ENCODE data around the gene DYNLT5. TPM values are rescaled to one million over a fixed set of nuclear protein-coding genes. Genes with fewer than 3 reads are reported as not detected.
"Not testable (repeated sequence)": the region's sequence is repeated elsewhere in the genome, so short reads cannot be mapped to it uniquely, and the experiment has no call there.

Gene DYNLT5
- total and polyA plus RNA-seq, 5 donors, result 0.65 to 1.5 (median 1.1) TPM

DNA sequence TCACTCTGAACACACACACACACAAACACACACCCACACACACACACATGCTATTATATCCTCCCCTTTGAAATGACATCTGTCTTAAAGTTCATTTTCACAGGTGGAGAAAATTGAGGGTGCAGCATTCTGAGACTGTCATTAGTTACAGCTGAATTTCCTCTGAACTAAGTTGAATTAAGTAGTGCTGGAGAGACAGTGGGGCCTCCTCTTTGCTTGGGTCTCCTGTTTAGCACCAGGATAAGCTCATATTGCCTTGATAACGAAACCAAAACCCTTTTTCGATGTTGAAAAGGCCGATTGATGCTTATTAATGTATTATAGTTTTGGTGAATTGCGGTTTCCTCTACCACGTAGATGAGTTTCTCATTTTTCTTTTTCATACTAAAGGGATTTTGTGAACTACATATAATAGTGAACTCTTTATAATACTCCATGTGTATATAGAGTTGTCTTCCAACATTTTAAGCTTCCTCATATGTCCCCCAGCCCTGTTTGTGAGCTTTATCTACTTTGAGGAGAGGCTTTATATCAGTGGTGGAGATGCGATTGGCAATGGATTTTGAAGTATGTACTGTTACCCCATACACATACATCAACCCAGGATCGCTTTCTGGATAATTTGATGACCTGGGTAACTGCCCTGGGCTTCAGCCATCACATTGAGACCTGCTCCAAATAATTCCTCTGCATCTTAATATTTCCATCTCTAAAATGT lies 17.4 kb downstream of the DYNLT5 start:
- ATAC-seq, result no peak
- DNase-seq, result no peak
- H3K9me3 ChIP-seq (ENCODE audit: control insufficient read depth, low read length), result no peaks in the 10 kb centered on the region
- no peaks in the 10 kb centered on the region for H3K27me3 ChIP-seq (ENCODE audit: control insufficient read depth, insufficient read depth)
- no peaks in the 10 kb centered on the region for H3K4me1 ChIP-seq (ENCODE audit: control insufficient read depth, insufficient read depth, low read length)
- H3K4me3 ChIP-seq (ENCODE audit: low read length), result no peak overlapping the region
- H3K27ac ChIP-seq (ENCODE audit: low read length), result no peak overlapping the region
- intact Hi-C loops (cut with DNase I), result loop anchor here in 3 of 4 donors (10.0 kb wide), 2 partner anchors 375 to 385 kb away; no protein-coding TSS in a partner anchor
- 83% methylated on average over 7 of the region's 7 CpGs for WGBS

DNA sequence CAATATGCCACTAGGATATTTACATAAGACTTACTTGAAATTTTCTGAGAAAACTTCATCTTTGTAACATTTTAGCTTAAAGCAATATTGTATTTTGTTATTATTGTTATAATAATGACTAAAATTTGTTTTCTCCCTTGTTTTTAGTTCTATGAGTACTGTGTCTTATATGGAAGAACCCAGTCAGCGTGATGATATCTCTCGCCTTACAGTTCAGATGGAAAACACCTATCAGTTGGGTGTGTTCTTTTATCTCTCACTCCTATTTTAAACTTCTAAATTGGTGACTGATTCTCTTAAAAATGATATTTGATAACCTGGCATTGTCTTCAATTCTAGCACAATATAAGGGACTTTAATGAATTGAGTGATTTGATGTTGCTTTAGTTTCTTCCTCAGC lies 18.0 kb downstream of the DYNLT5 start:
- 100% methylated on average over 2 of the region's 2 CpGs for WGBS
- Histone ChIP-seq H3K4me3 (ENCODE audit: low read length) (no peak overlapping the region), H3K27ac (ENCODE audit: low read length) (no peak overlapping the region), H3K9me3 (ENCODE audit: control insufficient read depth, low read length) (no peaks in the 10 kb centered on the region), H3K4me1 (ENCODE audit: control insufficient read depth, insufficient read depth, low read length) (no peaks in the 10 kb centered on the region), H3K27me3 (ENCODE audit: control insufficient read depth, insufficient read depth) (no peaks in the 10 kb centered on the region)
- intact Hi-C loops (cut with DNase I), result no loop called here
- ATAC-seq (no peak), DNase-seq (no peak)

DNA sequence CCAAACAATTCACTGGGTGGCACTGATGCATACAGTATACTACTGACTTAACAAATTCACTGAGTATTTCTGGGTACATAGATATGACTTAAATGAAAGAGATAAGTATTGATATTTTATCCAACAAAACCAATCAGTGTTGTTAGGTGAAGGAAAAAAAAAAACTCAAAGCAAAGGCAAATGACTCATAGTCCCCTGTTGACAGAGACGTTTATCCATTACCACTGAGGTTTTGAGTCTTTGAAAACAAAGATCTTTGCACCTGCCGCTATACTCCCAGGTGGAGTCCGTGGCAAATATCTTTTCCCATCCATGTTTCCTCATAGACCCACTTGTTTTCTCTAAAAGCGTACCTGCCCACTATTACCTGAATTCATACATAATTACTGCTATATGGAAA lies 18.4 kb downstream of the DYNLT5 start:
- Histone ChIP-seq H3K27me3 (ENCODE audit: control insufficient read depth, insufficient read depth) (no peaks in the 10 kb centered on the region), H3K9me3 (ENCODE audit: control insufficient read depth, low read length) (no peaks in the 10 kb centered on the region), H3K4me1 (ENCODE audit: control insufficient read depth, insufficient read depth, low read length) (no peaks in the 10 kb centered on the region), H3K27ac (ENCODE audit: low read length) (no peak overlapping the region), H3K4me3 (ENCODE audit: low read length) (no peak overlapping the region)
- intact Hi-C loops (cut with DNase I), result no loop called here
- no peak for DNase-seq
- 90% methylated on average over 4 of the region's 4 CpGs for WGBS
- ATAC-seq, result no peak

DNA sequence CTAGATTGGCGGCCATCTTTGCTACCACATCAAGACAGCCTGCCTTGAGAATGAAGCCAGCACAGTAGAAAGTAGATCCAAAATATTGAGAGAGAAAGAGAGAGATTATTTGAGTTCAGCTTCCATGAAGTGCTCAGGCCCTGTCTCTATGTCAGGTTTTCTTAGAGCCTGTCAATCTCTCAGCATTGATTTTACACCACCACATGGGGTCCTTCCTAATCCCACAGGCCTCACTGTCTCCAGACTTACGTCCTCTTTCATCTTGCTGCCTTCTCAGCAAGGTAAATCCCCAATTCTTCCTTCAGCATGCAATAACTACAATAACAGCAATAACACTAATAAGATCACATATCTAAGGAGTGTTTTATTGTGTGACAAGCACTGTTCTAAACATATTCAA lies 21.0 kb downstream of the DYNLT5 start:
- Histone ChIP-seq H3K9me3 (ENCODE audit: control insufficient read depth, low read length) (no peaks in the 10 kb centered on the region), H3K4me1 (ENCODE audit: control insufficient read depth, insufficient read depth, low read length) (no peaks in the 10 kb centered on the region), H3K27me3 (ENCODE audit: control insufficient read depth, insufficient read depth) (no peaks in the 10 kb centered on the region), H3K4me3 (ENCODE audit: low read length) (no peak overlapping the region), H3K27ac (ENCODE audit: low read length) (no peak overlapping the region)
- WGBS, result 95% methylated on average over 2 of the region's 2 CpGs
- ATAC-seq (no peak), DNase-seq (no peak)
- intact Hi-C loops (cut with DNase I), result no loop called here

GRCh38 chr1:66774438-66774837 lies 22.2 kb downstream of the DYNLT5 start:
- DNase-seq (no peak), ATAC-seq (no peak)
- 63% methylated on average over 2 of the region's 2 CpGs for WGBS
- intact Hi-C loops (cut with DNase I), result no loop called here
- Histone ChIP-seq H3K4me3 (ENCODE audit: low read length) (no peak overlapping the region), H3K27ac (ENCODE audit: low read length) (no peak overlapping the region), H3K9me3 (ENCODE audit: control insufficient read depth, low read length) (no peaks in the 10 kb centered on the region), H3K4me1 (ENCODE audit: control insufficient read depth, insufficient read depth, low read length) (no peaks in the 10 kb centered on the region), H3K27me3 (ENCODE audit: control insufficient read depth, insufficient read depth) (no peaks in the 10 kb centered on the region)

- 91% methylated on average over 3 of the region's 3 CpGs for WGBS
- DNase-seq (no peak), ATAC-seq (no peak)
- intact Hi-C loops (cut with DNase I), result no loop called here
- H3K4me1 ChIP-seq (ENCODE audit: control insufficient read depth, insufficient read depth, low read length), result no peaks in the 10 kb centered on the region
- H3K27me3 ChIP-seq (ENCODE audit: control insufficient read depth, insufficient read depth), result no peaks in the 10 kb centered on the region
- H3K9me3 ChIP-seq (ENCODE audit: control insufficient read depth, low read length), result no peaks in the 10 kb centered on the region
- no peak overlapping the region for H3K4me3 ChIP-seq (ENCODE audit: low read length)
- no peak overlapping the region for H3K27ac ChIP-seq (ENCODE audit: low read length)
These were observed 23.4 kb downstream of the DYNLT5 start for GRCh38 chr1:66775646-66776045.

GRCh38 chr1:66777831-66778230 lies 25.6 kb downstream of the DYNLT5 start:
- intact Hi-C loops (cut with DNase I), result no loop called here
- no peak for DNase-seq
- no peaks in the 10 kb centered on the region for H3K4me1 ChIP-seq (ENCODE audit: control insufficient read depth, insufficient read depth, low read length)
- no peak overlapping the region for H3K27ac ChIP-seq (ENCODE audit: low read length)
- H3K27me3 ChIP-seq (ENCODE audit: control insufficient read depth, insufficient read depth), result no peaks in the 10 kb centered on the region
- no peak overlapping the region for H3K4me3 ChIP-seq (ENCODE audit: low read length)
- WGBS, result 87% methylated on average over 3 of the region's 3 CpGs
- no peak for ATAC-seq
- no peaks in the 10 kb centered on the region for H3K9me3 ChIP-seq (ENCODE audit: control insufficient read depth, low read length)

- no peaks in the 10 kb centered on the region for H3K9me3 ChIP-seq (ENCODE audit: control insufficient read depth, low read length)
- no peaks in the 10 kb centered on the region for H3K27me3 ChIP-seq (ENCODE audit: control insufficient read depth, insufficient read depth)
- intact Hi-C loops (cut with DNase I), result no loop called here
- no peak overlapping the region for H3K4me3 ChIP-seq (ENCODE audit: low read length)
- DNase-seq, result no peak
- 84% methylated on average over 4 of the region's 4 CpGs for WGBS
- ATAC-seq, result no peak
- H3K27ac ChIP-seq (ENCODE audit: low read length), result no peak overlapping the region
- no peaks in the 10 kb centered on the region for H3K4me1 ChIP-seq (ENCODE audit: control insufficient read depth, insufficient read depth, low read length)
These were observed 26.0 kb downstream of the DYNLT5 start for GRCh38 chr1:66778266-66778665.

- no peak overlapping the region for H3K27ac ChIP-seq (ENCODE audit: low read length)
- 78% methylated on average over 4 of the region's 4 CpGs for WGBS
- no peaks in the 10 kb centered on the region for H3K4me1 ChIP-seq (ENCODE audit: control insufficient read depth, insufficient read depth, low read length)
- intact Hi-C loops (cut with DNase I), result no loop called here
- H3K9me3 ChIP-seq (ENCODE audit: control insufficient read depth, low read length), result no peaks in the 10 kb centered on the region
- no peak for ATAC-seq
- no peaks in the 10 kb centered on the region for H3K27me3 ChIP-seq (ENCODE audit: control insufficient read depth, insufficient read depth)
- DNase-seq, result no peak
- peak overlapping the region; percentile 10 for H3K4me3 ChIP-seq (ENCODE audit: low read length)
These were observed 26.7 kb downstream of the DYNLT5 start for GRCh38 chr1:66778969-66779368.

GRCh38 chr1:66779475-66780078 lies 27.3 kb downstream of the DYNLT5 start:
- intact Hi-C loops (cut with DNase I), result no loop called here
- ATAC-seq (no peak), DNase-seq (no peak)
- Histone ChIP-seq H3K9me3 (ENCODE audit: control insufficient read depth, low read length) (no peaks in the 10 kb centered on the region), H3K4me3 (ENCODE audit: low read length) (no peak overlapping the region), H3K27ac (ENCODE audit: low read length) (no peak overlapping the region), H3K4me1 (ENCODE audit: control insufficient read depth, insufficient read depth, low read length) (no peaks in the 10 kb centered on the region), H3K27me3 (ENCODE audit: control insufficient read depth, insufficient read depth) (no peaks in the 10 kb centered on the region)
- WGBS, result 79% methylated on average over 2 of the region's 2 CpGs

DNA sequence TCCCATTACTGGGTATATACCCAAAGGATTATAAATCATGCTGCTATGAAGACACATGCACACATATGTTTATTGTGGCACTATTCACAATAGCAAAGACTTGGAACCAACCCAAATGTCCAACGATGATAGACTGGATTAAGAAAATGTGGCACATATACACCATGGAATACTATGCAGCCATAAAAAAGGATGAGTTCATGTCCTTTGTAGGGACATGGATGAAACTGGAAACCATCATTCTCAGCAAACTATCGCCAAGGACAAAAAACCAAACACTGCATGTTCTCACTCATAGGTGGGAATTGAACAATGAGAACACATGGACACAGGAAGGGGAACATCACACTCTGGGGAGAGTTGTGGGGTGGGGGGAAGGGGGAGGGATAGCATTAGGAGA lies 33.5 kb downstream of the DYNLT5 start:
- H3K4me1 ChIP-seq (ENCODE audit: control insufficient read depth, insufficient read depth, low read length); DNase-seq; ATAC-seq; H3K27me3 ChIP-seq (ENCODE audit: control insufficient read depth, insufficient read depth); H3K9me3 ChIP-seq (ENCODE audit: control insufficient read depth, low read length); H3K4me3 ChIP-seq (ENCODE audit: low read length); H3K27ac ChIP-seq (ENCODE audit: low read length); intact Hi-C loops (cut with DNase I): not testable (repeated sequence)
- WGBS, result 100% methylated on average over 1 of the region's 2 CpGs

Data from right cardiac atrium (tissue), 5 donors.